Epithelial cell of esophagus (primary cell): ENCODE results near the gene DHX38.

Experiments
- DNase-seq: peaks from one replicate; pipeline ENCODE4 v3.0.0; 2010; ENCODE audit warnings: low read depth
- H3K4me3 ChIP-seq: 2 replicates; pipeline ENCODE4 v1.5.1; 2011; ENCODE audit warnings: mild to moderate bottlenecking, low read length, control low read depth
- CTCF ChIP-seq: IDR thresholded peaks from 2 replicates; pipeline ENCODE4 v1.5.1; 2011; ENCODE audit warnings: low read depth, mild to moderate bottlenecking, low read length, control low read depth, inconsistent platforms; ENCODE audit not compliant: insufficient read depth; ENCODE audit errors: missing control alignments

Gene DHX38

GRCh38 chr16:72122916-72123315 lies 29.3 kb downstream of the DHX38 start:
- no peak overlapping the region for H3K4me3 ChIP-seq
- DNase-seq: no peak
- TF ChIP-seq CTCF: no peak

- no peak for DNase-seq
These were observed 29.8 kb downstream of the DHX38 start for GRCh38 chr16:72123426-72123825.

GRCh38 chr16:72124148-72124547 lies 30.5 kb downstream of the DHX38 start:
- H3K4me3 ChIP-seq: no peak overlapping the region
- no peak for TF ChIP-seq CTCF
- no peak for DNase-seq

More at GRCh38 chr16:72123426-72123825, 29.8 kb downstream of the DHX38 start:
- H3K4me3 ChIP-seq: no peak overlapping the region
- no peak for TF ChIP-seq CTCF

GRCh38 chr16:72124761-72125634 lies 31.4 kb downstream of the DHX38 start:
- peak; percentile 83 for TF ChIP-seq CTCF
- DNase-seq: peak; percentile 77
- H3K4me3 ChIP-seq: no peak overlapping the region

GRCh38 chr16:72125635-72126428 lies 32.2 kb downstream of the DHX38 start:
- no peak overlapping the region for H3K4me3 ChIP-seq
- no peak for TF ChIP-seq CTCF
- DNase-seq: no peak

- TF ChIP-seq CTCF: no peak
- DNase-seq: peak; percentile 13
- no peak overlapping the region for H3K4me3 ChIP-seq
These were observed 32.8 kb downstream of the DHX38 start for GRCh38 chr16:72126429-72126765.
